NCI-H2029 treated with DMSO at 0.1 percent for 48 hours (cell line): Measurements from ENCODE around the gene AFMID.
"Not testable (repeated sequence)": the region's sequence is repeated elsewhere in the genome, so short reads cannot be mapped to it uniquely, and the experiment has no call there.

Experiments used
- DNase-seq: peaks from one replicate; lab custom pipeline; 2025; lab: John Stamatoyannopoulos, UW

Gene AFMID

GRCh38 chr17:78186692-78187595, at the start of gene AFMID, which contains the start of gene TK1:
Gene AFMID (plus strand): TSS chr17:78187362. CDS start chr17:78187371, 9 bp downstream.
Gene TK1 (minus strand): TSS chr17:78187052. CDS start chr17:78186994, 58 bp downstream.
- DNase-seq, result peak; percentile 81

GRCh38 chr17:78137392-78138203, 49.6 kb upstream of the AFMID start:
- DNase-seq, result no peak

GRCh38 chr17:78138204-78139060, 48.7 kb upstream of the AFMID start:
- no peak for DNase-seq

GRCh38 chr17:78139861-78140168, 47.3 kb upstream of the AFMID start:
- not testable (repeated sequence) for DNase-seq

- peak; percentile 61 for DNase-seq
These were observed 46.8 kb upstream of the AFMID start for GRCh38 chr17:78140169-78141051.

- no peak for DNase-seq
These were observed 45.6 kb upstream of the AFMID start for GRCh38 chr17:78141437-78142118.

- DNase-seq, result no peak
These were observed 44.9 kb upstream of the AFMID start for GRCh38 chr17:78142119-78142861.

- no peak for DNase-seq
These were observed 43.7 kb upstream of the AFMID start for GRCh38 chr17:78143214-78144146.

- DNase-seq, result no peak
These were observed 42.9 kb upstream of the AFMID start for GRCh38 chr17:78144147-78144719.

GRCh38 chr17:78144736-78145641, 42.2 kb upstream of the AFMID start:
- DNase-seq, result no peak

GRCh38 chr17:78146471-78146869, 40.7 kb upstream of the AFMID start:
- no peak for DNase-seq

GRCh38 chr17:78146881-78147280, 40.3 kb upstream of the AFMID start:
- DNase-seq, result no peak

- no peak for DNase-seq
These were observed 39.7 kb upstream of the AFMID start for GRCh38 chr17:78147315-78147998.

GRCh38 chr17:78148286-78149016, 38.7 kb upstream of the AFMID start:
- no peak for DNase-seq

- DNase-seq, result no peak
These were observed 35.6 kb upstream of the AFMID start for GRCh38 chr17:78151514-78152008.
